ENCODE data around the gene ATG16L2. TPM values are rescaled to one million over a fixed set of nuclear protein-coding genes. Genes with fewer than 3 reads are reported as not detected.

The ATG16L2 gene
- total and polyA plus RNA-seq, 9 of the 15 experiments (the other 6 are each of a cell fraction or from before 2014, with no cell fraction given), result 0.18 to 11.2 (median 6.2) TPM

GRCh38 chr11:72815110-72815618 lies 953 bp downstream of the ATG16L2 start (continued):
- TF ChIP-seq BCLAF1 (IDR thresholded peaks at IDR 0.05; ENCODE audit: borderline replicate concordance in 1 of 2, control insufficient read depth in 1 of 2, low read depth in 2 of 2, low read length in 1 of 2) (no peak), ZNF77 (CRISPR knock-in tag; IDR thresholded peaks at IDR 0.05) (no peak), ZNF384 (IDR thresholded peaks at IDR 0.05; ENCODE audit: low read depth, low read length) (no peak), KHSRP (IDR thresholded peaks at IDR 0.05) (no peak), POLR2AphosphoS5 (IDR thresholded peaks at IDR 0.05; ENCODE audit: control insufficient read depth, insufficient read depth, low read depth, low read length) (peak; percentile 53; the same call in 1 of the 2 replicates), SRSF1 (IDR thresholded peaks at IDR 0.05; ENCODE audit: low read depth, low read length) (no peak), ZNF561 (CRISPR knock-in tag; conservative IDR thresholded peaks at IDR 0.05) (no peak), ZBTB43 (CRISPR knock-in tag; IDR thresholded peaks at IDR 0.05) (no peak), TOE1 (IDR thresholded peaks at IDR 0.05; ENCODE audit: borderline replicate concordance) (no peak), TOE1 (CRISPR knock-in tag; IDR thresholded peaks at IDR 0.05; ENCODE audit: borderline replicate concordance, low read depth) (no peak), TEAD4 (IDR thresholded peaks at IDR 0.05; ENCODE audit: low read length) (peak; percentile 86), TEAD4 (CRISPR knock-in tag; IDR thresholded peaks at IDR 0.05; ENCODE audit: borderline replicate concordance) (no peak), MAX (CRISPR knock-in tag; IDR thresholded peaks at IDR 0.05) (0 out of 2 replicates have a peak, but pooled peaks have one; percentile 27), TAL1 (IDR thresholded peaks at IDR 0.05) (peak; percentile 63), ZNF740 (CRISPR knock-in tag; IDR thresholded peaks at IDR 0.05) (peak; percentile 60; the same call in 1 of the 2 replicates), ZNF740 (tag; IDR thresholded peaks at IDR 0.05) (no peak), ZKSCAN1 (IDR thresholded peaks at IDR 0.05; ENCODE audit: low read depth, low read length) (no peak), HBP1 (CRISPR knock-in tag; IDR thresholded peaks at IDR 0.05) (no peak), TCF3 (CRISPR knock-in tag; IDR thresholded peaks at IDR 0.05) (peak; percentile 83), SMAD2 (IDR thresholded peaks at IDR 0.05; ENCODE audit: low read depth, low read length) (no peak), SIRT6 (IDR thresholded peaks at IDR 0.05; ENCODE audit: low read depth, low read length) (no peak), CBFB (CRISPR knock-in tag; IDR thresholded peaks at IDR 0.05) (peak; percentile 53; the same call in 1 of the 2 replicates), ZNF699 (CRISPR knock-in tag; IDR thresholded peaks at IDR 0.05; ENCODE audit: insufficient replicate concordance) (no peak)

Measured in K562 (cell line).